PC-9 (cell line): ENCODE results near the gene DPH1.

Source experiments
- EZH2 ChIP-seq: fragments of 200-600 bp; sonication (generic); IDR thresholded peaks from 2 replicates; pipeline ENCODE4 v1.8.0; 2017; ENCODE audit warnings: antibody characterized with exemption, low read depth
- TF ChIP-seq, protein P1 (sequence below): fragments of 200-600 bp; sonication (generic); conservative IDR thresholded peaks from 2 replicates; pipeline ENCODE4 v1.6.1; 2017; ENCODE audit warnings: mixed run types, antibody characterized with exemption, mild to moderate bottlenecking, moderate library complexity

DNA sequence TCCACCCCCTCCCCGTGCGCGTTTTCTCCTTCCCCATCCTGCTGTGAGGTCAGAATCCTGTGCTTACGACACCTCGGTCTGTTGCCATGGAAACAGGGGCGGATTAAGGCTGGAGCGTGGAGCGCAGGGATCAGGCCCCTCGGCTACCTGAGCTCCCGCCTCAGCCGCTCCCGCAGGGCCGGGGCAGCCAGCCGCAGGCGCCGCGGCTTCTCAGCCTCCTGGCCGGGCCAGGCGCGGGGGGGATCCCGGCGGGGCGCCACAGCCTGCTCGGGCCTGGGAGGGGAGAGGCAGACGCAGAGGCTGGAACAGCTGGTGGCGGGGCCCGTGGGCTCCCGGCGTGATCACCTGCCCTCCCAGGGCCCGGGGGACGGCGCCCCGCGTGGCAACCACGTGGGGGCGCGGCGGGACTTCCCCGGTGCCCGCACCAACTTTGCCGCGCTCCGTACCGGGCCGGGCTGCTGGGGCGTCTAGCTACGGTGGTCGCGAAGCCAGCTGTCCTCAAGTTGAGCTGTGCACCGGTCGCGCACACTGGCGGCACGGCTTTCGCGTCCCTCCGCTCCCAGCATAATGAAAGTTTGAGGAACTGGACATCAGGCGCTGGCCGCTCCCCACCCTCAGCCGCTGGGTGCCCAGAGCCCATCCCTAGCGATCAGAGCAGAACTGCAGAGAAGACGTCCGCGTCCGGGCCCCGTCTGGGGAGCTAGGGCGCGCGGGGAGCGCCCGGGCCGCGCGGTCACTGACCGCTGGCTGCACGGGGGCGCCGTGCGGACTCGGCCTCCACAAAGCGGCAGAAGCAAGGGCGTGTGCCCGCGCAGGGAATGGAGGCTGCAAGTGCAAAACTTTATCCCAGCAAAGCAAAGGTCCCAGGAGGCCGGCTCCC lies 6.0 kb upstream of the DPH1 start:
- TF ChIP-seq, protein P1, sequence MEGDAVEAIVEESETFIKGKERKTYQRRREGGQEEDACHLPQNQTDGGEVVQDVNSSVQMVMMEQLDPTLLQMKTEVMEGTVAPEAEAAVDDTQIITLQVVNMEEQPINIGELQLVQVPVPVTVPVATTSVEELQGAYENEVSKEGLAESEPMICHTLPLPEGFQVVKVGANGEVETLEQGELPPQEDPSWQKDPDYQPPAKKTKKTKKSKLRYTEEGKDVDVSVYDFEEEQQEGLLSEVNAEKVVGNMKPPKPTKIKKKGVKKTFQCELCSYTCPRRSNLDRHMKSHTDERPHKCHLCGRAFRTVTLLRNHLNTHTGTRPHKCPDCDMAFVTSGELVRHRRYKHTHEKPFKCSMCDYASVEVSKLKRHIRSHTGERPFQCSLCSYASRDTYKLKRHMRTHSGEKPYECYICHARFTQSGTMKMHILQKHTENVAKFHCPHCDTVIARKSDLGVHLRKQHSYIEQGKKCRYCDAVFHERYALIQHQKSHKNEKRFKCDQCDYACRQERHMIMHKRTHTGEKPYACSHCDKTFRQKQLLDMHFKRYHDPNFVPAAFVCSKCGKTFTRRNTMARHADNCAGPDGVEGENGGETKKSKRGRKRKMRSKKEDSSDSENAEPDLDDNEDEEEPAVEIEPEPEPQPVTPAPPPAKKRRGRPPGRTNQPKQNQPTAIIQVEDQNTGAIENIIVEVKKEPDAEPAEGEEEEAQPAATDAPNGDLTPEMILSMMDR: no peak
- no peak for TF ChIP-seq EZH2
